Kidney epithelial cell (primary cell): ENCODE measurements around the gene EMILIN3. TPM values are rescaled to one million over a fixed set of nuclear protein-coding genes. Genes with fewer than 3 reads are reported as not detected.

Source experiments
- DNase-seq: peaks from one replicate; pipeline ENCODE4 v3.0.0-alpha.2; 2010; ENCODE audit warnings: low read depth
- H3K27me3 ChIP-seq: 2 replicates; pipeline ENCODE4 v1.6.0; 2011; ENCODE audit warnings: low read length; ENCODE audit not compliant: control insufficient read depth, insufficient read depth
- H3K36me3 ChIP-seq: 2 replicates; pipeline ENCODE4 v1.5.1; 2011; ENCODE audit warnings: low read length; ENCODE audit not compliant: control insufficient read depth, insufficient read depth
- H3K4me3 ChIP-seq: 2 replicates; pipeline ENCODE4 v1.5.1; 2011; ENCODE audit warnings: low read depth, mild to moderate bottlenecking, control low read depth, low read length
- CTCF ChIP-seq: IDR thresholded peaks from 2 replicates; pipeline ENCODE4 v1.5.1; 2011; ENCODE audit warnings: mild to moderate bottlenecking, moderate library complexity, low read length, control low read depth, inconsistent platforms; ENCODE audit not compliant: insufficient read depth, poor library complexity, severe bottlenecking
- total RNA-seq: library from RNA; depleted of rRNA; stranded (reverse); fragments of >200 nt; gene quantifications from 2 replicates; pipeline ENCODE4 v1.2.3, GENCODE V29; 2015

The EMILIN3 gene
- total RNA-seq, 1 donor from 2014 or later: 0.42 TPM

- TF ChIP-seq CTCF: no peak
- no peak for DNase-seq
- Histone ChIP-seq H3K27me3 (no peaks in the 10 kb centered on the region), H3K4me3 (no peak overlapping the region), H3K36me3 (peaks cover 1% of the 10 kb centered on the region)
These were observed 20.9 kb downstream of the EMILIN3 start for GRCh38 chr20:41345729-41346067.

GRCh38 chr20:41344938-41345728 is 21.5 kb downstream of the EMILIN3 start:
- Histone ChIP-seq H3K36me3 (peaks cover 1% of the 10 kb centered on the region), H3K4me3 (no peak overlapping the region), H3K27me3 (no peaks in the 10 kb centered on the region)
- no peak for DNase-seq
- no peak for TF ChIP-seq CTCF

DNA sequence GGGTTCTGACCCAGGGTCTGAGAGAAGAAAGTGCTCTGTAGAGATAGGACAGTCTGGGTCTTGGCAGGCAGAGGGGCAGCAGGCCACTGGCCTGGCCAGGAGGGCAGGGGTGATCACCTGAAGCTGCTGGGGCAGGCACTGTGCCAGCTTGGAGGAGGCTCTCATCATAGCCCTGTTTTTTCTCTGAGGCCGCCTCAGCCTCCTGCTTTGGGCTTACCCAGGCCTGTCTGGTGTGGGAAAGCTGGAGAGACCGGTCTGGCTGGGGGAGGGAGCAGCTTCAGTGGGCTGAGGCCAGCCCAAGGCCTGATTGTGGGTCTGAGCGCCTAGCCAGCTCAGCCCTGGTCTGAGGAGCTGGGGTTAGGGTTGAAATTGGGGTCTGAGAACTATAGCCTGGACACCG is 22.1 kb downstream of the EMILIN3 start:
- Histone ChIP-seq H3K4me3 (no peak overlapping the region), H3K36me3 (peaks cover 1% of the 10 kb centered on the region), H3K27me3 (no peaks in the 10 kb centered on the region)
- no peak for TF ChIP-seq CTCF
- no peak for DNase-seq

DNA sequence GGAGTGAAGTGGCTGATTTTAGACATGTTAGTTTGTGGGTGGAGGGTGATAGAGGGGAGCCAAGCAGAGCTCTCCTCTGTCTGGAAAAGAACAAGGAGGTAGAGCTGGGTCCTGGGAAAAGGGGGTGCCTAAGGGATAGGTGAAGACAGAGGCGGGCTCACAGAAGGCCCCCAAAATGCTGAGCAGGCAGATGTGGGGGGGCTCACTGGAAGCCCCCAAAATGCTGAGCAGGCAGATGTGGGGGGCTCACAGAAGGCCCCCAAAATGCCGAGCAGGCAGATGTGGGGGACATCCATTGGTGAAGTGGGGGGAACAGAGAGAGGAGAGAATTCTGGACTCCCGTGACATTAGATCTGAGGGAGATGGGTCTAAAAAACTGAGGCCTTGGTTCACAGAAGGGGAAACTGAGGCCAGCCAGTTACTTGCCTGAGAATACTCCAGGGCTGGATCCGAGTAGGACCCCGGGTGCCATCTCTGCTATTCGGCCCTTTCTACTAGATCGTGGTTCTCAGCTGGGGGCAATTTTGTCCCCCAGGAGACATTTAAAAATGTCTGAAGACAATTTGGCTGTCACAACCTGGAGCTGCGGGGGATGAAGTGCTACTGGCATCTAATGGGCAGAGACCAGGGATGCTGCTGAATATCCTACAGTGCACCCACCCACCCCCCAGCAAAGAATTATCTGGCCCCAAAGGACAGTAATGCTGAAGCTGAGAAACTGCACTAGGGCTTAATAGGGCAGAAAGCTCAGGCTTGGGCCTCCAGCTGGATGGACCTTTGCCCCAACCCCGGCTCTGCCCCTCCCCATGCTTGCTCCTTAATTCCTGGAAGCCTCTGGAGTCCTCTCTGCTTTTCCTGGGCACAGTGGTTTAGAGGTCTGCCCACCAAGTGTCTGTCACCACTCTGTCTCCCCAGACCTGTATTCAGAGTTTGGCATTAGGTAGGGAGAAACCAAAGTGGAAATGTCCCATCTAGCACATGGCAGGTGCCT is 23.8 kb downstream of the EMILIN3 start:
- Histone ChIP-seq H3K36me3 (peaks cover 1% of the 10 kb centered on the region), H3K27me3 (no peaks in the 10 kb centered on the region), H3K4me3 (no peak overlapping the region)
- DNase-seq: no peak
- TF ChIP-seq CTCF: no peak

DNA sequence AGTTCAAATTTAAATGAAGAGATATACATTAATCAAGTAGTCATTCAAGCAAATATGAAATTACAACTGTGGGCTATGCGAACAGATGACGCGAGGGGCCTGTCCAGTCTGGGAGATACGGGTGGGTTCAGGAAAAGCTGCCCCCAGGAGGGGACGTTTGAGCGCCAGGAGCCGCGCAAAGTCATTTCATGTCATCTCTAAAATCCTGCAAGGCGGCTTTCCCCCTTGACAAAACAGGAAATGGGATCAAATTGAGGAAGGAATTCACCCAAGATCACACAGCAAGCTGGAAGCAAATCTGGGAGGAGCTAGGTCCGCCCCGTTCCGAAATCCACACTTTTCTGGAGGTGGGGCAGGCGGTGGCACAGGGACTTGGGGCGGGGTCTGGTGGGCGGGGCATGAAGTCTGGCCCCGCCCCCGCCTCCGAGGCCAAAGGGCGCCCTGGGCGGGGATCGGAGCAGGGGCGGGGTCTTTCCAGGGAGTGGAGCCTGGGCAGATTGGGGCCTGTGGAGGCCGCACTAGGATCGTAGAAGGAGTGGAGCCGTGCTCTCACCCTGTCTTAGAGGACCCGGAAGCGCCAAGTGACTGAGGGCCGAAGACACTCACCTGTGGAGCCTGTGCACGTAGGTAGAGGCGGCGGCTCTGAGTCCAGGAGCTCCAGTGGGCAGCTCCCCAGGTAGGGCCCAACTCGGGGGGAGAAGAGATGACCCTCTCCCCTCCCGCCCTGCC is 26.1 kb downstream of the EMILIN3 start, which contains the start of gene LPIN3:
LPIN3 (plus strand) TSS at position 495 of the 729 bp plus-strand sequence. CDS start 4,983 bp downstream, outside the sequence.
- Histone ChIP-seq H3K27me3 (no peaks in the 10 kb centered on the region), H3K36me3 (no peaks in the 10 kb centered on the region), H3K4me3 (peak within 1 kb of the TSS; percentile 47)
- no peak for DNase-seq
- TF ChIP-seq CTCF: no peak
